Esophagus muscularis mucosa (tissue), 4 donors: Measurements from ENCODE around the gene TTC31. TPM values are rescaled to one million over a fixed set of nuclear protein-coding genes. Genes with fewer than 3 reads are reported as not detected.

ENCODE experiments used
- DNase-seq: peaks from one replicate; pipeline ENCODE4 v3.0.0-alpha.2; 2017; ENCODE audit errors: extremely low spot score
- H3K27ac ChIP-seq, 4 donors: fragments of 200-600 bp; sonication (generic); replicated peaks in 1 of 4; 1 replicate in 3 of 4; 2 replicates in 1 of 4; pipeline ENCODE4 v1.5.1; 2016 to 2019; ENCODE audit warnings: mild to moderate bottlenecking in 1 of 4
- H3K27me3 ChIP-seq, 4 donors: fragments of 200-600 bp; sonication (generic); one replicate each; pipeline versions ENCODE4 v1.5.1 to v1.6.0; 2016 to 2019
- H3K36me3 ChIP-seq, 4 donors: fragments of 200-600 bp; sonication (generic); one replicate each; pipeline ENCODE4 v1.5.1; 2016 to 2019
- H3K4me1 ChIP-seq, 4 donors: fragments of 200-600 bp; sonication (generic); one replicate each; pipeline ENCODE4 v1.5.1; 2016 to 2019
- H3K4me3 ChIP-seq, 4 donors: fragments of 200-600 bp; sonication (generic); 1 replicate in 2 of 4; 2 replicates in 2 of 4; pipeline ENCODE4 v1.5.1; 2016 to 2019; ENCODE audit warnings: mild to moderate bottlenecking in 4 of 4, moderate library complexity in 1 of 4
- H3K9me3 ChIP-seq, 4 donors: fragments of 200-600 bp; sonication (generic); 1 replicate in 3 of 4; 2 replicates in 1 of 4; pipeline ENCODE4 v1.5.1; 2016 to 2019
- CTCF ChIP-seq, 3 experiments: fragments of 200-600 bp in 2 of 3; fragments of 450-650 bp in 1 of 3; sonication (generic) in 2 of 3; IDR thresholded peaks; one replicate each; pipeline ENCODE4 v1.5.1; 2017 to 2019; ENCODE audit warnings: antibody characterized with exemption in 3 of 3, mild to moderate bottlenecking in 2 of 3, moderate library complexity in 1 of 3
- EP300 ChIP-seq: sonication (generic); formaldehyde crosslinking; IDR thresholded peaks from one replicate; pipeline ENCODE4 v1.6.1; 2017; ENCODE audit warnings: antibody characterized with exemption
- POLR2A ChIP-seq: fragments of 450-650 bp; IDR thresholded peaks from one replicate; pipeline ENCODE4 v1.6.1; 2017; ENCODE audit warnings: antibody characterized with exemption, moderate library complexity, mild to moderate bottlenecking, low read depth
- POLR2AphosphoS5 ChIP-seq, 2 donors: sonication (generic); formaldehyde crosslinking; IDR thresholded peaks; one replicate each; pipeline ENCODE4 v1.6.1; 2017; ENCODE audit warnings: antibody characterized with exemption in 2 of 2
- WGBS: methylation state at CpG from one replicate; pipeline ENCODE4 v1.1.5; 2018; 5-methylcytosine and 5-hydroxymethylcytosine counted together
- intact Hi-C: fragments of 100-400 bp; cut with DNase I; formaldehyde crosslinking; loops from one replicate; pipeline ENCODE4 v1.15.1; 2023
- total RNA-seq, 4 donors: library from RNA; depleted of rRNA; stranded (reverse); fragments of >200 nt; gene quantifications; one replicate each; pipeline versions ENCODE4 v1.1.0 to v1.2.1, GENCODE V29; 2016

The TTC31 gene
- total RNA-seq, 4 donors from 2014 or later: 17.4 to 23.0 (median 20.6) TPM

- Histone ChIP-seq H3K4me1 (peaks cover 27 to 31% (median 28%) of the 10 kb centered on the region in 4 donors), H3K36me3 (peaks cover 15 to 25% (median 24%) of the 10 kb centered on the region in 4 donors), H3K27ac (no peak overlapping the region), H3K27me3 (peaks cover 0 to 55% (median 41%) of the 10 kb centered on the region in 4 donors), H3K9me3 (no peaks in the 10 kb centered on the region), H3K4me3 (peak overlapping the region in 3 of 4 donors; percentile 31 to 40 (median 38))
- WGBS: 68% methylated on average over 12 of the region's 19 CpGs
- intact Hi-C loops: no loop called here
- no peak for DNase-seq
- TF ChIP-seq POLR2AphosphoS5 (IDR thresholded peaks at IDR 0.05): no peak
- no peak for TF ChIP-seq EP300
- no peak for TF ChIP-seq POLR2A
- no peak for TF ChIP-seq CTCF (IDR thresholded peaks at IDR 0.05)
Measured at GRCh38 chr2:74496997-74497776, 14.3 kb downstream of the TTC31 start.

- peaks cover 30 to 39% (median 36%) of the 10 kb centered on the region in 4 donors for H3K4me1 ChIP-seq
- WGBS: 3% methylated on average over 25 of the region's 61 CpGs
- no peak for TF ChIP-seq EP300
- TF ChIP-seq POLR2AphosphoS5 (IDR thresholded peaks at IDR 0.05): peak in 1 of 2 donors; percentile 38
- DNase-seq: no peak
- peak overlapping the region; percentile 31 to 40 (median 38) for H3K4me3 ChIP-seq
- no peaks in the 10 kb centered on the region for H3K9me3 ChIP-seq
- peaks cover 0 to 62% (median 48%) of the 10 kb centered on the region in 4 donors for H3K27me3 ChIP-seq
- peaks cover 7 to 17% (median 17%) of the 10 kb centered on the region in 4 donors for H3K36me3 ChIP-seq
- intact Hi-C loops: no loop called here
- no peak overlapping the region for H3K27ac ChIP-seq
Measured at GRCh38 chr2:74497777-74498499, 15.1 kb downstream of the TTC31 start.

GRCh38 chr2:74498500-74499266 is 15.8 kb downstream of the TTC31 start:
- DNase-seq: no peak
- Histone ChIP-seq H3K27me3 (peaks cover 0 to 70% (median 51%) of the 10 kb centered on the region in 4 donors), H3K4me1 (peaks cover 30 to 46% (median 43%) of the 10 kb centered on the region in 4 donors)

GRCh38 chr2:74499267-74499939 is 16.5 kb downstream of the TTC31 start, which contains the start of gene LBX2:
Gene LBX2 (minus strand): TSS chr2:74499603. CDS start chr2:74499537, 66 bp downstream.
- no peaks in the 10 kb centered on the region for H3K9me3 ChIP-seq
- DNase-seq: no peak
- 2% methylated on average over 44 of the region's 65 CpGs for WGBS
- peaks cover 0 to 4% (median 2%) of the 10 kb centered on the region in 4 donors for H3K36me3 ChIP-seq
- H3K27me3 ChIP-seq: peaks cover 0 to 73% (median 51%) of the 10 kb centered on the region in 4 donors
- intact Hi-C loops: no loop called here
- no peak within 1 kb of the TSS for H3K27ac ChIP-seq
- TF ChIP-seq CTCF (IDR thresholded peaks at IDR 0.05) (no peak), POLR2A (no peak), POLR2AphosphoS5 (IDR thresholded peaks at IDR 0.05) (no peak), EP300 (no peak)
- H3K4me1 ChIP-seq: peaks cover 35 to 53% (median 49%) of the 10 kb centered on the region in 4 donors
- peak within 1 kb of the TSS; percentile 17 to 40 (median 38) for H3K4me3 ChIP-seq

More at GRCh38 chr2:74498500-74499266, 15.8 kb downstream of the TTC31 start:
- TF ChIP-seq POLR2AphosphoS5 (IDR thresholded peaks at IDR 0.05): no peak
- TF ChIP-seq CTCF (IDR thresholded peaks at IDR 0.05): no peak
- TF ChIP-seq EP300: no peak
- no peak for TF ChIP-seq POLR2A
- Histone ChIP-seq H3K4me3 (peak overlapping the region; percentile 31 to 40 (median 38)), H3K27ac (no peak overlapping the region), H3K9me3 (no peaks in the 10 kb centered on the region), H3K36me3 (peaks cover 0 to 10% (median 9%) of the 10 kb centered on the region in 4 donors)
- 3% methylated on average over 29 of the region's 41 CpGs for WGBS
- intact Hi-C loops: no loop called here
